ENCODE data around the gene GARS1. TPM values are rescaled to one million over a fixed set of nuclear protein-coding genes. Genes with fewer than 3 reads are reported as not detected.
"Not testable (repeated sequence)": the region's sequence is repeated elsewhere in the genome, so short reads cannot be mapped to it uniquely, and the experiment has no call there.

The GARS1 gene
- total and polyA plus RNA-seq, 2 donors: 51.5 to 76.7 TPM

GRCh38 chr7:30562909-30563308 lies 31.8 kb upstream of the GARS1 start:
- Histone ChIP-seq H3K27ac (ENCODE audit: low read depth) (no peak overlapping the region), H3K36me3 (ENCODE audit: insufficient read depth) (no peaks in the 10 kb centered on the region)
- WGBS: 85% methylated on average over 8 of the region's 8 CpGs

DNA sequence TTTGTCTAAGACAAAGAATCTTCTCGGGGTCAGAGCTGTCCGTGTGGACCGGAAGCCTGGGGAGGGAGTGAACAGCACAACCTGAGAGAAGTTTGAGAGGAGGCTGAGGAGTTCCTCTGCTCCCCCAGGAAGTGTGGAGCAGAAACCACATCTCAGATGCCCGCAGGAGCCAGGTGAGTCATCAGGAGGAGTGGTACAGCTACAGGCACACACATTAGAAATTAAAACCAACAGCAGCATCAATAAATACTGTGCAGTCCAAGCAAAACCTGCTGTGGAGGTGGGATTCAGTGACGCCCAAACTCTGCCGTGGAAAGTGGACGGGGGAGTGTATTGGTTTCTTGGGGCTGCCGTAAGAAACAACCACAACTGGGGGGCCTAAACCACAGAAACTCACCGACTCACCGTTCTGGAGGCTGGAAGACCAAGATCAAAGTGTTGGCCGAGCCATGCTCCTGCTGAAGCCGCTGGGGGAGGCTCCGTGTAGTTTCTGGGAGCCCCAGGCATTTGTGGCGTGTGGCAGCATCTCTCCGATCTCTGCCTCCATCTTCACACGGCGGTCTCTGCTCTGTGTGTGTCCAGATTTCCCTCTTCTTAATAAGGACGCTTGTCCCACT lies 31.2 kb upstream of the GARS1 start:
- Histone ChIP-seq H3K4me1 (ENCODE audit: insufficient read depth) (no peaks in the 10 kb centered on the region), H3K27ac (ENCODE audit: low read depth) (no peak overlapping the region), H3K36me3 (ENCODE audit: insufficient read depth) (no peaks in the 10 kb centered on the region), H3K4me3 (ENCODE audit: low read depth, low read length) (no peak overlapping the region)
- WGBS: 90% methylated on average over 18 of the region's 18 CpGs
- no peak for DNase-seq (ENCODE audit: extremely low spot score)

More at GRCh38 chr7:30562909-30563308, 31.8 kb upstream of the GARS1 start:
- H3K4me3 ChIP-seq (ENCODE audit: low read depth, low read length): no peak overlapping the region
- DNase-seq (ENCODE audit: extremely low spot score): no peak
- H3K4me1 ChIP-seq (ENCODE audit: insufficient read depth): no peaks in the 10 kb centered on the region

- Histone ChIP-seq H3K27ac (ENCODE audit: low read depth) (no peak overlapping the region), H3K36me3 (ENCODE audit: insufficient read depth) (no peaks in the 10 kb centered on the region), H3K4me3 (ENCODE audit: low read depth, low read length) (no peak overlapping the region), H3K4me1 (ENCODE audit: insufficient read depth) (no peaks in the 10 kb centered on the region)
- peak; percentile 70 for DNase-seq (ENCODE audit: extremely low spot score)
- WGBS: 35% methylated on average over 7 of the region's 7 CpGs
These were observed 30.3 kb upstream of the GARS1 start for GRCh38 chr7:30564243-30564892.

DNA sequence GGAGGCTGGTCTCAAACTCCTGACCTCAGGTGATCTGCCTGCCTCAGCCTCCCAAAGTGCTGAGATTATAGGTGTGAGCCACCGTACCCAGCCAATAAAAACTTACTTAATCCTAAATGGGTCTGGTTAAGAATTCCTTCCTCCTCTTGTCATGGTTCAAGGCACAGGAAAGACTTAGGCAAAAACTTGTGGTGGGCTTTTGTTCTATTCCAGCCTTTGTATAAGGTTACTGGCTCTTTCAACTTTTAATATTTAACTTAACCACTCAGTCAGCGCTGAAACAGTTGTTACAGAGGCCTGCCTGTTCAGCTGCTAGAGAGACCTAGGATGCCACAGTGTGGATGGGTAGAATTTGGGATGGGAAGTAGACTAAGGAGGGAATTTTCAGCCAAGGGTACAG lies 28.1 kb upstream of the GARS1 start:
- Histone ChIP-seq H3K27ac (ENCODE audit: low read depth) (no peak overlapping the region), H3K4me1 (ENCODE audit: insufficient read depth) (no peaks in the 10 kb centered on the region), H3K36me3 (ENCODE audit: insufficient read depth) (no peaks in the 10 kb centered on the region), H3K4me3 (ENCODE audit: low read depth, low read length) (no peak overlapping the region)
- WGBS: 85% methylated on average over 2 of the region's 2 CpGs
- DNase-seq (ENCODE audit: extremely low spot score): no peak

DNA sequence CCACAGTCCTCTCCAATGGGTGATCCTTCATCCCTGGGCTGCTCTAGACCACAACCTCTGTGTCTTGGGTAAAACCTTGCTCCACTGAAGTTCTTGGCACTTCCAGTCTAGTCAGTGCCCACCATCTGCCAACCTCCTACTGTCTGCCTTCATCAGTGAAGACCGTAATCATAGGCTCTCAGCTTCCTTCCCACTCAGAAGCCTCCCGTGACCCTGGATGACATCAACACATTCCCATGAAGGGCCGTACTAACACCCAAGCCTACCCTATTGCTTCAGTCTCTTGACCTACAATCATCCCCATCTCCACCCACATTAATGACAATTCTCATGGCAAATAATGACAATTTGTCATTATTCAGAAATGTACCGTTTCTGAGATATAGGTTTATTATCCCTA lies 27.6 kb upstream of the GARS1 start:
- DNase-seq (ENCODE audit: extremely low spot score): no peak
- Histone ChIP-seq H3K27ac (ENCODE audit: low read depth) (no peak overlapping the region), H3K4me1 (ENCODE audit: insufficient read depth) (no peaks in the 10 kb centered on the region), H3K4me3 (ENCODE audit: low read depth, low read length) (no peak overlapping the region), H3K36me3 (ENCODE audit: insufficient read depth) (no peaks in the 10 kb centered on the region)
- 90% methylated on average over 4 of the region's 4 CpGs for WGBS

DNA sequence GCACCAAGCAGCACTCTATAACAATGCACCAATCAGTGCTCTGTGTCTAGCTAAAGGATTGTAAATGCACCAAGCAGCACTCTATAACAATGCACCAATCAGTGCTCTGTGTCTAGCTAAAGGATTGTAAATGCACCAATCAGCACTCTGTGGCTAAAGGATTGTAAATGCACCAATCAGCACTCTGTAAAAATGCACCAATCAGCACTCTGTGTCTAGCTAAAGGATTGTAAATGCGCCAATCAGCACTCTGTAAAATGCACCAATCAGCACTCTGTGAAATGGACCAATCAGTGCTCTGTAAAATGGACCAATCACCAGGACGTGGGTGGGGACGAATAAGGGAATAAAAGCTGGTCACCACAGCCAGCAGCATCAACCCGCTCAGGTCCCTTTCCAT lies 24.4 kb upstream of the GARS1 start:
- not testable (repeated sequence) for H3K27ac ChIP-seq (ENCODE audit: low read depth); H3K4me3 ChIP-seq (ENCODE audit: low read depth, low read length); H3K4me1 ChIP-seq (ENCODE audit: insufficient read depth); DNase-seq (ENCODE audit: extremely low spot score); H3K36me3 ChIP-seq (ENCODE audit: insufficient read depth)
- 97% methylated on average over 4 of the region's 4 CpGs for WGBS

DNA sequence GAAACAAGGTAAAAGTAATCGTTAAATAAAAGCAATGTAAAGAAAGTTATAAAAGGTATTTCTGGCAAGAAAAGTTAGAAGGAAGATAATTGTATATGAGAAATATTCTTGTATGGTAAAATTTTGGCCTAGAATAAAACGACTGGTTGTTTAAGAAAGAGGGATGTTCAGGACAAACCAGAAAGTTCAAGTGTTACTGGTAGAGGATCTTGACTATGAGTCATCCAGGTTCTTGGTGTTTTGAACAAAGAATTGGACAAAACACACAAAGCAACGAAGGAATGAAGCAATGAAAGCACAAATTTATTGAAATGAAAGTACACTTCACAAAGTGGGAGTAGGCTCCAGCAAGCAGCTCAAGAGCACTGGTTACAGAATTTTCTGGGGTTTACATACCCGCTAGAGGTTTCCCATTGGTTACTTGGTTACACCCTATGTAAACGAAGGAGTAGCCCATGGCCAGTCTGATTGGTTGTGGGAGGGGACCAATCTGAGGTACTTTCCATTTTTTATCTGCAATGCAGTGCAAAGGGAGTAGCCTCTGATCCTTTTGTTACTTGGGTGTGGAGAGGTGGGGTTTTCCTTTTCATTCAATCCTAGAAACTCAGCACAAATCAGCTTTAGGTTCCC lies 22.4 kb upstream of the GARS1 start:
- WGBS: 76% methylated on average over 5 of the region's 5 CpGs
- Histone ChIP-seq H3K36me3 (ENCODE audit: insufficient read depth) (peaks cover 8% of the 10 kb centered on the region), H3K4me1 (ENCODE audit: insufficient read depth) (no peaks in the 10 kb centered on the region), H3K4me3 (ENCODE audit: low read depth, low read length) (no peak overlapping the region), H3K27ac (ENCODE audit: low read depth) (no peak overlapping the region)
- no peak for DNase-seq (ENCODE audit: extremely low spot score)

DNA sequence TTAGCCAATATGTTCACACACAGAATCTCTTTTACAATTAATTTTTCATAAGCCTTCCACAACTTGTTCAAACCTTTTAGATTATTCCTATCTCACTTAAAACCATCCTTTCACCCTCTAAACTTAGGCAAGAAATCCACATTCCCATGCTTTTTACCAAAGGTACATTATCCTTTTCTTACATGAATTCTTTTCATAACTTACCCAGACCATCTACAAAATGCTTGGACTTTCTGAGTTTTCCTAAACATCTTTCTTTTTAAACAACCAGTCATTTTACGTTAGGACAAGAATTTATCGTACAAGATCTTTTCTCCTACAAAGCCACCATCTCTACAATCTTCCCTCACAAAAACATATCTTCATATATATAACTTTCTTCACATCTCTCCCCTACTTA lies 18.8 kb upstream of the GARS1 start:
- H3K36me3 ChIP-seq (ENCODE audit: insufficient read depth): peaks cover 8% of the 10 kb centered on the region
- 97% methylated on average over 2 of the region's 2 CpGs for WGBS
- H3K4me3 ChIP-seq (ENCODE audit: low read depth, low read length): no peak overlapping the region

DNA sequence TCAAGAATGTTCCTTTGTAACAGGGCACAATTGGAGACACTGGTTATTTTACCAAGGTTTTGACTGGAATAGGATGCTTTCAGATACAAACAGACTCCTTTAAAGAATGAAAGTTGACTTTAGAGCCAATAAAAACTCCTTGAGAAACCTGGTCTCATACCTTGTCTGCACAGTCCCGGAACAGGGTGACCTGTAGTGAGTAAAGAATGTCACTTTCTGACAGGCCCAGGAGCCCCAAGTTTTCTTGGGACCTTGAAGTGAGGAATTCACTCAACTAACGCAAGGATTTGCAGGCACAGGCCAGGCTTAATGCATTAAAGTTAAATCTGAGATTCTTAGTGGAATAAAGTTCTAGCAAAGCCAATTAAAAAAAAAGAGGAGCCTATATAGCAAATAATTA lies 11.5 kb upstream of the GARS1 start:
- DNase-seq (ENCODE audit: extremely low spot score): no peak
- Histone ChIP-seq H3K4me3 (ENCODE audit: low read depth, low read length) (no peak overlapping the region), H3K27ac (ENCODE audit: low read depth) (no peak overlapping the region), H3K4me1 (ENCODE audit: insufficient read depth) (no peaks in the 10 kb centered on the region), H3K36me3 (ENCODE audit: insufficient read depth) (peaks cover 3% of the 10 kb centered on the region)
- WGBS: over 99% methylated on average over 2 of the region's 2 CpGs

More for the DNA sequence above, 18.8 kb upstream of the GARS1 start:
- no peak for DNase-seq (ENCODE audit: extremely low spot score)
- no peaks in the 10 kb centered on the region for H3K4me1 ChIP-seq (ENCODE audit: insufficient read depth)
- no peak overlapping the region for H3K27ac ChIP-seq (ENCODE audit: low read depth)

GRCh38 chr7:30584415-30584814 lies 10.3 kb upstream of the GARS1 start:
- Histone ChIP-seq H3K36me3 (ENCODE audit: insufficient read depth) (peaks cover 3% of the 10 kb centered on the region), H3K4me3 (ENCODE audit: low read depth, low read length) (no peak overlapping the region), H3K27ac (ENCODE audit: low read depth) (no peak overlapping the region), H3K4me1 (ENCODE audit: insufficient read depth) (no peaks in the 10 kb centered on the region)
- no peak for DNase-seq (ENCODE audit: extremely low spot score)
- 70% methylated on average over 2 of the region's 2 CpGs for WGBS

- WGBS: 43% methylated on average over 5 of the region's 5 CpGs
These were observed 9.7 kb upstream of the GARS1 start for GRCh38 chr7:30584965-30585364.

GRCh38 chr7:30585675-30586074 lies 9.0 kb upstream of the GARS1 start:
- DNase-seq (ENCODE audit: extremely low spot score): no peak
- 87% methylated on average over 3 of the region's 3 CpGs for WGBS

More at GRCh38 chr7:30584965-30585364, 9.7 kb upstream of the GARS1 start:
- Histone ChIP-seq H3K4me1 (ENCODE audit: insufficient read depth) (no peaks in the 10 kb centered on the region), H3K27ac (ENCODE audit: low read depth) (no peak overlapping the region), H3K4me3 (ENCODE audit: low read depth, low read length) (no peak overlapping the region), H3K36me3 (ENCODE audit: insufficient read depth) (peaks cover 3% of the 10 kb centered on the region)
- no peak for DNase-seq (ENCODE audit: extremely low spot score)

GRCh38 chr7:30587547-30587946 lies 7.1 kb upstream of the GARS1 start:
- WGBS: 96% methylated on average over 4 of the region's 4 CpGs
- not testable (repeated sequence) for H3K36me3 ChIP-seq (ENCODE audit: insufficient read depth); DNase-seq (ENCODE audit: extremely low spot score); H3K27ac ChIP-seq (ENCODE audit: low read depth); H3K4me1 ChIP-seq (ENCODE audit: insufficient read depth); H3K4me3 ChIP-seq (ENCODE audit: low read depth, low read length)

More at GRCh38 chr7:30585675-30586074, 9.0 kb upstream of the GARS1 start:
- Histone ChIP-seq H3K4me3 (ENCODE audit: low read depth, low read length) (no peak overlapping the region), H3K36me3 (ENCODE audit: insufficient read depth) (peaks cover 3% of the 10 kb centered on the region), H3K27ac (ENCODE audit: low read depth) (no peak overlapping the region), H3K4me1 (ENCODE audit: insufficient read depth) (no peaks in the 10 kb centered on the region)

DNA sequence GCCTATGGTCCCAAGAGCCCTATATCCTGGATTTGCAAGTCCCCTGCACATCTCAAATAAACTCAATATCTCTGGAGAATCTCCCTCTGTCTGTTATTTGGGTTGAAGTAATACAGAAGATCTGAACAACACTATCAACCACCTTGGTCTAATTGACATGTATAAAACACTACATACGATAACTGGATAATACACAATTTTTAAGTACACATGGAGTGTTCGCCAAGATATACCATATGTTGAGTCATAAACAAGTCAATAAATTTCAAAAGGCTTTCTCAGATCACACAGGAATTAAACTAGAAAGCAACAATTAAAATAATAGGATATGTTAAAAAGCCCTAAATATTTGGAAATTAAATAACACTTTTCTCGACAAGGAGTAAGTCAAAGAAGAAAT lies 5.6 kb upstream of the GARS1 start:
- no peaks in the 10 kb centered on the region for H3K36me3 ChIP-seq (ENCODE audit: insufficient read depth)
- peaks cover 2% of the 10 kb centered on the region for H3K4me1 ChIP-seq (ENCODE audit: insufficient read depth)
- no peak overlapping the region for H3K4me3 ChIP-seq (ENCODE audit: low read depth, low read length)
- H3K27ac ChIP-seq (ENCODE audit: low read depth): no peak overlapping the region
- DNase-seq (ENCODE audit: extremely low spot score): no peak
- WGBS: 89% methylated on average over 3 of the region's 3 CpGs

All from urinary bladder (tissue), 4 donors.